Measurements from ENCODE around the gene ULBP2. TPM values are rescaled to one million over a fixed set of nuclear protein-coding genes. Genes with fewer than 3 reads are reported as not detected.

Gene ULBP2
- total RNA-seq, 2 donors from 2014 or later = 0.26 TPM; not detected in 1

GRCh38 chr6:149984773-149985172 lies 43.0 kb downstream of the ULBP2 start:
- DNase-seq = no peak
- Histone ChIP-seq H3K36me3 (replicated peaks in 1 of 2; ENCODE audit: insufficient read depth in 1 of 2, low read depth in 2 of 2) (no peaks in the 10 kb centered on the region), H3K27me3 (peaks cover 0 to 24% of the 10 kb centered on the region in 2 donors)

DNA sequence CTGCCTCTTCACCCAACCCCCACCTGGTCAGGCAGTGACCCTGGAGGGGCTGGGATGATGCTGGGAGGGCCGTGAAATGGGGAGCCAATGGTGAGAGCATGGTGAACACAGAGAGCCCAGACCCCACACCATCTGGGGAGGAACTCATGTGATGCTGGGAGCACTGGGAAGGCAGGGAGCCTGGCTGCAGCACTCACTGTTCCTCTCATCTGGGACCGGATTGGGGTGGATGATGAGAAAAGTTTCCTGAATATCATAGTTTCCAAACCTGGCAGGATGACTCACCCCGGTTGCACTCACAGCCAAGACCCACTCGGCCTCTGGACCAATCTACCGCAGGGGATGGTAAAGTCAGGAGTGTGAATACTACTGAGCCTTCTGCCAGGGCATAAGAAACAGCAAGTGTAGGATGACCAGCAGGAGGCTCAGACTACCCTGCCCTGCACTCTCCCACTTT lies 43.7 kb downstream of the ULBP2 start:
- WGBS, 2 donors = 37 to 67% methylated on average over 1 to 5 of the region's 5 CpGs
- no peaks in the 10 kb centered on the region for H3K9me3 ChIP-seq
- peaks cover 0 to 30% of the 10 kb centered on the region in 2 donors for H3K27me3 ChIP-seq
- H3K4me1 ChIP-seq = peaks cover 17% of the 10 kb centered on the region
- H3K4me3 ChIP-seq = no peak overlapping the region
- no peak for ATAC-seq
- H3K36me3 ChIP-seq (replicated peaks in 1 of 2; ENCODE audit: insufficient read depth in 1 of 2, low read depth in 2 of 2) = no peaks in the 10 kb centered on the region
- intact Hi-C loops (cut with DNase I) = no loop called here
- no peak for DNase-seq
- TF ChIP-seq CTCF (IDR thresholded peaks at IDR 0.05) (no peak), POLR2A (IDR thresholded peaks at IDR 0.05) (no peak)
- H3K27ac ChIP-seq = no peak overlapping the region

More at GRCh38 chr6:149984773-149985172, 43.0 kb downstream of the ULBP2 start:
- Histone ChIP-seq H3K9me3 (no peaks in the 10 kb centered on the region), H3K4me1 (peaks cover 10% of the 10 kb centered on the region), H3K4me3 (no peak overlapping the region), H3K27ac (no peak overlapping the region)
- WGBS, 2 donors = 53 to 54% methylated on average over 4 to 5 of the region's 5 CpGs
- TF ChIP-seq CTCF (IDR thresholded peaks at IDR 0.05) = no peak
- no peak for TF ChIP-seq POLR2A (IDR thresholded peaks at IDR 0.05)
- intact Hi-C loops (cut with DNase I) = no loop called here
- no peak for ATAC-seq

DNA sequence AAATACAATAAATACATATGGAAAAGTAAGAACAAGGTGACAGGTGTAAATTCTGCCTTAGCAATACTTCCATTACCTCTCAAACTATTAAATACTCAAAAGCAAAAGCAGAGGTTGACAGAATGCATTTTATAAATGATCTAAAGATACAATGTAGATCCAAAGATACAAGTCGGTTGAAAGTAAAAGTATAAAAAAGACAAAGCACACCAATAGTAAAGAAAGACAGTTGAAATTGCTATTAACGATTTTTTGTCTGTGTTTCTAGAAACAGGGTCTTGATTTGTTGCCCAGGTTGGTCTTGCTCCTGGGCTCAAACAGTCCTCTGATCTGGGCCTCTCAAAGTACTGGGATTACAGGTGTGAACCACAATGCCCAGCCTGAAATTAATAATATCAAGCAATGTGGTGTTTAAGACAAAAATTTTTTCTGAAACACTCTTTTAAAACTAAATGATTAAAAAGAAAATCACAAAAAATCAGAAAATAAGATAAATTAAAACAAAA lies 45.8 kb downstream of the ULBP2 start:
- no peak for TF ChIP-seq POLR2A (IDR thresholded peaks at IDR 0.05)
- no peak for TF ChIP-seq CTCF (IDR thresholded peaks at IDR 0.05)
- intact Hi-C loops (cut with DNase I) = no loop called here
- 41 to 61% methylated on average over 2 of the region's 2 CpGs for WGBS, 2 donors
- Histone ChIP-seq H3K4me1 (peaks cover 28% of the 10 kb centered on the region), H3K27me3 (peaks cover 0 to 51% of the 10 kb centered on the region in 2 donors), H3K4me3 (no peak overlapping the region), H3K27ac (no peak overlapping the region), H3K9me3 (no peaks in the 10 kb centered on the region), H3K36me3 (replicated peaks in 1 of 2; ENCODE audit: insufficient read depth in 1 of 2, low read depth in 2 of 2) (no peaks in the 10 kb centered on the region)
- no peak for ATAC-seq
- no peak for DNase-seq

GRCh38 chr6:149988550-149989346 lies 46.9 kb downstream of the ULBP2 start:
- H3K9me3 ChIP-seq = no peaks in the 10 kb centered on the region
- H3K4me3 ChIP-seq = no peak overlapping the region
- ATAC-seq = peak; percentile 24
- peaks cover 28% of the 10 kb centered on the region for H3K4me1 ChIP-seq
- peak in 3 of 4 donors; percentile 38 to 64 (median 61) for DNase-seq
- intact Hi-C loops (cut with DNase I) = no loop called here
- peaks cover 0 to 53% of the 10 kb centered on the region in 2 donors for H3K27me3 ChIP-seq
- H3K36me3 ChIP-seq (replicated peaks in 1 of 2; ENCODE audit: insufficient read depth in 1 of 2, low read depth in 2 of 2) = no peaks in the 10 kb centered on the region
- TF ChIP-seq CTCF (IDR thresholded peaks at IDR 0.05) = no peak
- TF ChIP-seq POLR2A (IDR thresholded peaks at IDR 0.05) = no peak
- no peak overlapping the region for H3K27ac ChIP-seq
- 9 to 12% methylated on average over 17 of the region's 17 CpGs for WGBS, 2 donors
